Esophagus squamous epithelium (tissue), 5 donors: Measurements from ENCODE around the gene PSME2. TPM values are rescaled to one million over a fixed set of nuclear protein-coding genes. Genes with fewer than 3 reads are reported as not detected.

Source experiments
- DNase-seq: peaks from one replicate; lab custom pipeline; 2025; lab: John Stamatoyannopoulos, UW
- H3K27ac ChIP-seq, 4 donors: fragments of 200-600 bp; sonication (generic); one replicate each; pipeline ENCODE4 v1.5.1; 2016 to 2019; ENCODE audit warnings: mild to moderate bottlenecking in 1 of 4
- H3K27me3 ChIP-seq, 4 donors: fragments of 200-600 bp; sonication (generic); 1 replicate in 3 of 4; 2 replicates in 1 of 4; pipeline versions ENCODE4 v1.5.1 to v1.6.0; 2017 to 2021; ENCODE audit warnings: antibody characterized with exemption in 1 of 4
- H3K36me3 ChIP-seq, 3 donors: fragments of 200-600 bp; sonication (generic); one replicate each; pipeline ENCODE4 v1.5.1; 2016 to 2019
- H3K4me1 ChIP-seq, 3 donors: fragments of 200-600 bp; sonication (generic); one replicate each; pipeline ENCODE4 v1.5.1; 2017 to 2019
- H3K4me3 ChIP-seq, 4 donors: fragments of 200-600 bp; sonication (generic); 1 replicate in 3 of 4; 2 replicates in 1 of 4; pipeline ENCODE4 v1.5.1; 2016 to 2019; ENCODE audit warnings: mild to moderate bottlenecking in 2 of 4, moderate library complexity in 1 of 4
- H3K9me3 ChIP-seq, 3 donors: fragments of 200-600 bp; sonication (generic); one replicate each; pipeline ENCODE4 v1.5.1; 2016 to 2019
- CTCF ChIP-seq, 6 experiments: fragments of 450-650 bp in 4 of 6; fragments of 200-600 bp in 2 of 6; sonication (generic) in 2 of 6; IDR thresholded peaks; one replicate each; pipeline ENCODE4 v1.5.1; 2016 to 2019; ENCODE audit warnings: antibody characterized with exemption in 6 of 6, mild to moderate bottlenecking in 4 of 6, moderate library complexity in 4 of 6
- POLR2A ChIP-seq, 4 donors: fragments of 450-650 bp; IDR thresholded peaks; one replicate each; pipeline ENCODE4 v1.6.1; 2017; ENCODE audit warnings: antibody characterized with exemption in 4 of 4, mild to moderate bottlenecking in 4 of 4, moderate library complexity in 3 of 4
- WGBS, 2 donors: methylation state at CpG; one replicate each; pipeline ENCODE4 v1.1.5; 2018; 5-methylcytosine and 5-hydroxymethylcytosine counted together
- intact Hi-C: fragments of 100-400 bp; cut with DNase I; formaldehyde crosslinking; loops from one replicate; pipeline ENCODE4 v1.15.0; 2022
- total RNA-seq, 4 donors: library from RNA; depleted of rRNA; stranded (reverse); fragments of >200 nt; gene quantifications; one replicate each; pipeline ENCODE4 v1.1.0, GENCODE V29; 2016
- donor health status: DM: yes; HTN: yes; CAD: no.

The PSME2 gene
- total RNA-seq, 4 donors from 2014 or later = 44.4 to 110 (median 77.2) TPM

GRCh38 chr14:24162093-24162492 is 15.7 kb upstream of the PSME2 start:
- Histone ChIP-seq H3K4me3 (peak overlapping the region; percentile 61 to 80 (median 69)), H3K4me1 (peaks cover 21 to 63% (median 34%) of the 10 kb centered on the region in 3 donors), H3K36me3 (peaks cover 43 to 83% (median 49%) of the 10 kb centered on the region in 3 donors), H3K27me3 (no peaks in the 10 kb centered on the region), H3K9me3 (no peaks in the 10 kb centered on the region), H3K27ac (peak overlapping the region; percentile 92 to 98 (median 97))
- 8 to 11% methylated on average over 4 to 8 of the region's 8 CpGs for WGBS, 2 donors
- intact Hi-C loops = no loop called here
- TF ChIP-seq POLR2A (IDR thresholded peaks at IDR 0.05) (no peak), CTCF (IDR thresholded peaks at IDR 0.05) (no peak)
- no peak for DNase-seq

- peak; percentile 64 for DNase-seq
- peak in 3 of 4 donors; percentile 31 to 77 (median 65) for TF ChIP-seq POLR2A (IDR thresholded peaks at IDR 0.05)
- TF ChIP-seq CTCF (IDR thresholded peaks at IDR 0.05) = peak; percentile 93 to 99 (median 97)
- Histone ChIP-seq H3K36me3 (peaks cover 46 to 83% (median 50%) of the 10 kb centered on the region in 3 donors), H3K27me3 (no peaks in the 10 kb centered on the region), H3K9me3 (no peaks in the 10 kb centered on the region), H3K4me3 (peak within 1 kb of the TSS; percentile 61 to 80 (median 69)), H3K4me1 (peaks cover 21 to 67% (median 34%) of the 10 kb centered on the region in 3 donors), H3K27ac (peak within 1 kb of the TSS; percentile 92 to 98 (median 97))
- intact Hi-C loops = no loop called here
- 0% methylated on average over 1 to 4 of the region's 12 CpGs for WGBS, 2 donors
These were observed 14.7 kb upstream of the PSME2 start, which contains the start of gene IRF9 for GRCh38 chr14:24160850-24161804. TSS of gene IRF9 (plus strand) at chr14:24161265. CDS start at chr14:24162145, 880 bp downstream.

GRCh38 chr14:24160499-24160849 is 14.1 kb upstream of the PSME2 start:
- H3K27me3 ChIP-seq = no peaks in the 10 kb centered on the region
- DNase-seq = no peak
- H3K4me3 ChIP-seq = no peak overlapping the region
- 90% methylated on average over 2 of the region's 4 CpGs; no CpG with 5 or more reads in 1 of the 2 donors for WGBS, 2 donors
- H3K36me3 ChIP-seq = peaks cover 49 to 83% (median 52%) of the 10 kb centered on the region in 3 donors
- no peaks in the 10 kb centered on the region for H3K9me3 ChIP-seq
- TF ChIP-seq POLR2A (IDR thresholded peaks at IDR 0.05) (no peak), CTCF (IDR thresholded peaks at IDR 0.05) (no peak)
- H3K4me1 ChIP-seq = peaks cover 21 to 65% (median 34%) of the 10 kb centered on the region in 3 donors
- peak overlapping the region; percentile 92 to 98 (median 97) for H3K27ac ChIP-seq
- intact Hi-C loops = no loop called here

DNA sequence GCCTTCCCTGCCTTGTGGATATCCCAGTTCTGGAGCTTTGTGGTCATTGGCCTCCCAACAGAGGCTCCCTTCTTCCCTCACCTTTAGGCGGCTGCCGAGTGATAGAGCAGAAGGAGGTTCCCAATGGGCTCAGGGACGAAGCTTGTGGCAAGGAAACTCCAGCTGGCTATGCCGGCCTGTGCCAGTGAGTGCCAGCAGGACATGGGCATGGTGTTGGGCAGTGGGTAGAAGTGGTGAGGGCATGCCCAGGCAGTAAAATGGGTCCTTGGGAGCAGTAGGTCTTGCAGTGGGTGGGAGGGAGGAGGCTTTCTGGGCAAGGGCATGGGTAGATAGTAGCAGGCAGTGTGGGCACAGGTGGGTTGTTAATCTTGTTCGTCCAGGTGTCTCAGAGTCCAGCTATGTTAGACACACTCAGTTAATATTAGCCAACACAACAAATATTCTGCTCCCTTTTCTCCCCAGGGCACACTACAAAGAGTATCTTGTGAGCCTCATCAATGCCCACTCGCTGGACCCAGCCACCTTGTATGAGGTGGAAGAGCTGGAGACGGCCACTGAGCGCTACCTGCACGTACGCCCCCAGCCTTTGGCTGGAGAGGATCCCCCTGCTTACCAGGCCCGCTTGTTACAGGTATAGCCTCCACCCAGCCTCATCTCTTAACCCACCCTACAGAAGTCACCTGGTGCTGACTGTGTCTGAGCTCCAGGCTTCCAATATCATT is 13.5 kb upstream of the PSME2 start:
- DNase-seq = no peak
- no peak overlapping the region for H3K4me3 ChIP-seq
- H3K9me3 ChIP-seq = no peaks in the 10 kb centered on the region
- TF ChIP-seq POLR2A (IDR thresholded peaks at IDR 0.05) (no peak), CTCF (IDR thresholded peaks at IDR 0.05) (no peak)
- 81 to 84% methylated on average over 7 to 9 of the region's 11 CpGs for WGBS, 2 donors
- peak overlapping the region; percentile 92 to 98 (median 97) for H3K27ac ChIP-seq
- H3K36me3 ChIP-seq = peaks cover 49 to 83% (median 52%) of the 10 kb centered on the region in 3 donors
- H3K27me3 ChIP-seq = no peaks in the 10 kb centered on the region
- peaks cover 21 to 60% (median 34%) of the 10 kb centered on the region in 3 donors for H3K4me1 ChIP-seq
- intact Hi-C loops = no loop called here
